Activated naive CD4-positive, alpha-beta T cell treated with anti-CD3 and anti-CD28 coated beads, Interleukin-2, amount 10 ng/mL, durations not matched to agents 7 days and 5 days (primary cell): ENCODE measurements around the gene YLPM1.

Source experiments
- CTCF ChIA-PET: fragments of 350-600 bp; sonication (Branson Sonifier 250); formaldehyde crosslinking; loops from one replicate; lab custom pipeline; 2021; ENCODE audit warnings: antibody characterized with exemption; lab: Charles Lee
- DNase-seq: peaks from one replicate; pipeline ENCODE4 v3.0.0-alpha.2; 2020
- H3K27ac Mint-ChIP-seq: one replicate; pipeline ENCODE4 v1.8.0; 2021; ENCODE audit warnings: mild to moderate bottlenecking, moderate library complexity, mixed read lengths
- H3K27me3 Mint-ChIP-seq: one replicate; pipeline ENCODE4 v1.8.0; 2021; ENCODE audit warnings: mild to moderate bottlenecking, mixed read lengths
- H3K36me3 Mint-ChIP-seq: one replicate; pipeline ENCODE4 v1.8.0; 2021; ENCODE audit warnings: mixed read lengths
- H3K4me1 Mint-ChIP-seq: one replicate; pipeline ENCODE4 v1.8.0; 2021; ENCODE audit warnings: mixed read lengths
- H3K4me3 Mint-ChIP-seq: one replicate; pipeline ENCODE4 v1.8.0; 2021; ENCODE audit warnings: mild to moderate bottlenecking, moderate library complexity, mixed read lengths
- H3K9me3 Mint-ChIP-seq: one replicate; pipeline ENCODE4 v1.8.0; 2021; ENCODE audit warnings: mixed read lengths

Gene YLPM1

DNA sequence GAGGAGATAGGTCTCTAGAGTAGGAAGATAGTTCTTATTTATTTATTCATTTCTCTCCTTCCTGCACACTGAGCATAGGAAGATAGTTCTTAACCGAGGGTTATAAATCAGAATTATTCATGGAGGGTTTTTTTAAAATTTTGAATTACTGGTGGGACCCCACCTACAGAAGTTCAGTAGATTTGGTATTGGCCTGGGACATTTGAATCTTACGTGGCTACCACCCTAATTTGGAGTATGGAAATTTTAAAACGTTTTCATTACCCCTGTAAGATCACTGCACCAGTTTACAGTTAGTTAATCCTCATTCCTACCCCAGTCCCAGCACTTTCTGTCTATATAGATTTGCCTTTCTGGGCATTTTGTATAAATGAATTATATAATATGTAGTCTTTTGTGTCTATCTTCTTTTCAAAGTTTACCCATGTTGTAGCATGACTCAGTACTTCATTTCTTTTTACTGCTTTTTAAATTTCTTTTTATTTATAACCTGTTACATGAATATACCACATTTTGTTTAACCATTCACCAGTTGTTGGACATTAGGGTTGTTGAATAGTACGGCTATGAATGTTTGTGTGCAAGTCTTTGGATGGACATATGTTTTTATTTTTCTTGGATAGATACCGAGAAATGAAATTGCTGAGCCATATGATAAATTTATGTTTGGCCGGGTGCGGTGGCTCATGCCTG lies 44.9 kb downstream of the YLPM1 start:
- no peaks in the 10 kb centered on the region for H3K4me1 Mint-ChIP-seq
- no peak for DNase-seq
- H3K36me3 Mint-ChIP-seq, result peaks cover 46% of the 10 kb centered on the region
- no peak overlapping the region for H3K4me3 Mint-ChIP-seq
- no peak overlapping the region for H3K27ac Mint-ChIP-seq
- no peaks in the 10 kb centered on the region for H3K27me3 Mint-ChIP-seq
- no peaks in the 10 kb centered on the region for H3K9me3 Mint-ChIP-seq
- CTCF ChIA-PET, result no interaction called here

GRCh38 chr14:74816124-74816523 lies 53.0 kb downstream of the YLPM1 start:
- H3K36me3 Mint-ChIP-seq, result peaks cover 72% of the 10 kb centered on the region

DNA sequence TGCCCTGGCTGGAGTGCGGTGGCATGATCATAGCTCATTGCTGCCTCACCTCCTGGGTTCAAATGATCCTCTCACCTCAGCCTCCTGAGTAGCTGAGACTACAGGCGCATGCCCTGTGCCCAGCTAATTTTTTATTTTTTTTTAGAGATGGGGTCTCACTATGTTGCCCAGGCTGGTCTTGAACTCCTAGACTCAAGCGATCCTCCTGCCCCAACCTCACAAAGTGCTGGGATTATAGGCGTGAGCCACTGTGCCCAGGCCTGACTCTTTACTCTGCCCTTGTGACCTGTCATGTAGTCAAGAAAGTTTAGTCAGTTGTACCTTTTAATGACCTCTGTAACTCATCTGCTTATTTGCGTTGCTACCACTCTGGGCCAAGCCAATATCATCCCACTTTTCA lies 57.2 kb downstream of the YLPM1 start:
- no peak overlapping the region for H3K4me3 Mint-ChIP-seq
- H3K36me3 Mint-ChIP-seq, result peaks cover 53% of the 10 kb centered on the region
- DNase-seq, result no peak

More at GRCh38 chr14:74816124-74816523, 53.0 kb downstream of the YLPM1 start:
- H3K4me1 Mint-ChIP-seq, result no peaks in the 10 kb centered on the region
- no peaks in the 10 kb centered on the region for H3K27me3 Mint-ChIP-seq
- H3K9me3 Mint-ChIP-seq, result no peaks in the 10 kb centered on the region
- H3K4me3 Mint-ChIP-seq, result no peak overlapping the region
- H3K27ac Mint-ChIP-seq, result no peak overlapping the region
- no peak for DNase-seq
- CTCF ChIA-PET, result interaction anchor here (1.7 kb wide), 1 partner anchor 207 kb away, joined by 3 read pairs; no protein-coding TSS in a partner anchor

DNA sequence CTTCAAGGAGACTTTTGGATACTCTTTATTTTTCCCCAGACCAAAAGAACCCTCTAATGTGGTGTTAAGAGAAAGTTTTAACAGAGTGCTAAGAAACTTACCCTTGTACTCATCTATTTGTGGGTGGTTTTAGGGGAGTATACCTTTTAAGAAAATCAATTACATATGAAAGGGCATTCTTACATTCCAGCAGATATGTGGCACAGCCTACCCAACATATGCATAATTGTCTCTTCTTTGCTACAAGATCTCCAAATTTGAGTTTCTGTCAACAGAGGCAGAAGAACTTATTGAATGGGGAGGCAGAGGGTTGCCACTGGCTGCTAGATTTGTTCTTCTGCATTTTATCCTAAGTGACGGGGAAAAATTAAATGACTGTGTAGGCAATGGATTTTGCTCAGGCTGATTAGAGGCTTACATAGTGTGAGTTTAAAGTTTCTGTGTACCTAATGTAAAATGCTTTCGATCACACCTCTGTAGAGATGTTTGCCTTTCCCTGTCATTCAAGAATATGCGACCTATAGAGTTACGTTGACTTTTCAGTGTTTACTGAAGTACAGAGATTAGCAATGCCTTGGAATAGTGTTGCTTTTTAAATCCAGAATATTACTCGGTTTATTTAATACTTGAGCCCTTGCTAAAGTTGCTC lies 58.3 kb downstream of the YLPM1 start:
- Mint-ChIP-seq H3K4me3 (no peak overlapping the region), H3K4me1 (peaks cover 2% of the 10 kb centered on the region), H3K27me3 (no peaks in the 10 kb centered on the region), H3K27ac (no peak overlapping the region), H3K36me3 (peaks cover 47% of the 10 kb centered on the region), H3K9me3 (no peaks in the 10 kb centered on the region)
- CTCF ChIA-PET, result no interaction called here
- no peak for DNase-seq

More for the DNA sequence above, 57.2 kb downstream of the YLPM1 start:
- Mint-ChIP-seq H3K27me3 (no peaks in the 10 kb centered on the region), H3K27ac (no peak overlapping the region), H3K4me1 (peaks cover 2% of the 10 kb centered on the region), H3K9me3 (no peaks in the 10 kb centered on the region)
- CTCF ChIA-PET, result no interaction called here

GRCh38 chr14:74824997-74825396 lies 61.9 kb downstream of the YLPM1 start:
- no peak overlapping the region for H3K27ac Mint-ChIP-seq

GRCh38 chr14:74826574-74826973 lies 63.5 kb downstream of the YLPM1 start:
- H3K36me3 Mint-ChIP-seq, result peaks cover 44% of the 10 kb centered on the region
- CTCF ChIA-PET, result no interaction called here

More at GRCh38 chr14:74824997-74825396, 61.9 kb downstream of the YLPM1 start:
- peaks cover 48% of the 10 kb centered on the region for H3K36me3 Mint-ChIP-seq
- CTCF ChIA-PET, result interaction anchor here (0.6 kb wide), 1 partner anchor 217 kb away, joined by 4 read pairs; no protein-coding TSS in a partner anchor
- DNase-seq, result no peak
- H3K4me3 Mint-ChIP-seq, result no peak overlapping the region
- H3K9me3 Mint-ChIP-seq, result no peaks in the 10 kb centered on the region
- H3K27me3 Mint-ChIP-seq, result no peaks in the 10 kb centered on the region
- peaks cover 2% of the 10 kb centered on the region for H3K4me1 Mint-ChIP-seq

DNA sequence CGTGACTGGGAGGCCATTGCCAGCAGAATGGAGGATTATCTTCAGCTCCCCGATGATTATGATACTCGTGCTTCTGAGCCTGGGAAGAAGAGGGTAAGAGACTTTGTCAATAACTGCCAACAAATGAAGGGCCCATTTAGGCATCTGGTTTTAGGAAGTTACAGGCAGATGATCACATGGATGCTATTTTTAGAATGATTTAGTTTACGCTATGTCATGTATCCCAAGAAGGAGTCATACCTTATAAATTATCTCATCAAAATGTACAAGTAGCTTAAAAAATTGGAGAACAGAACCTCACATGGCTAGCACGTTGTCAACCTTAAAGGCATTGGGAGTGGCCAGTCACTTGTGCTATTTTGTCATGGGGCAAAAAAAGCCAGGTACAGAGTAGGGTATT lies 66.1 kb downstream of the YLPM1 start:
- Mint-ChIP-seq H3K36me3 (peaks cover 40% of the 10 kb centered on the region), H3K27me3 (no peaks in the 10 kb centered on the region), H3K9me3 (no peaks in the 10 kb centered on the region), H3K4me1 (peaks cover 2% of the 10 kb centered on the region), H3K4me3 (no peak overlapping the region), H3K27ac (no peak overlapping the region)
- CTCF ChIA-PET, result no interaction called here
- DNase-seq, result no peak

More at GRCh38 chr14:74826574-74826973, 63.5 kb downstream of the YLPM1 start:
- no peaks in the 10 kb centered on the region for H3K9me3 Mint-ChIP-seq
- no peak overlapping the region for H3K4me3 Mint-ChIP-seq
- no peak for DNase-seq
- no peaks in the 10 kb centered on the region for H3K27me3 Mint-ChIP-seq
- H3K27ac Mint-ChIP-seq, result no peak overlapping the region
- peaks cover 2% of the 10 kb centered on the region for H3K4me1 Mint-ChIP-seq

GRCh38 chr14:74832849-74833248 lies 69.7 kb downstream of the YLPM1 start:
- Mint-ChIP-seq H3K27ac (no peak overlapping the region), H3K27me3 (no peaks in the 10 kb centered on the region), H3K36me3 (peaks cover 39% of the 10 kb centered on the region), H3K9me3 (no peaks in the 10 kb centered on the region), H3K4me1 (peaks cover 36% of the 10 kb centered on the region), H3K4me3 (no peak overlapping the region)
- no peak for DNase-seq
- CTCF ChIA-PET, result no interaction called here

DNA sequence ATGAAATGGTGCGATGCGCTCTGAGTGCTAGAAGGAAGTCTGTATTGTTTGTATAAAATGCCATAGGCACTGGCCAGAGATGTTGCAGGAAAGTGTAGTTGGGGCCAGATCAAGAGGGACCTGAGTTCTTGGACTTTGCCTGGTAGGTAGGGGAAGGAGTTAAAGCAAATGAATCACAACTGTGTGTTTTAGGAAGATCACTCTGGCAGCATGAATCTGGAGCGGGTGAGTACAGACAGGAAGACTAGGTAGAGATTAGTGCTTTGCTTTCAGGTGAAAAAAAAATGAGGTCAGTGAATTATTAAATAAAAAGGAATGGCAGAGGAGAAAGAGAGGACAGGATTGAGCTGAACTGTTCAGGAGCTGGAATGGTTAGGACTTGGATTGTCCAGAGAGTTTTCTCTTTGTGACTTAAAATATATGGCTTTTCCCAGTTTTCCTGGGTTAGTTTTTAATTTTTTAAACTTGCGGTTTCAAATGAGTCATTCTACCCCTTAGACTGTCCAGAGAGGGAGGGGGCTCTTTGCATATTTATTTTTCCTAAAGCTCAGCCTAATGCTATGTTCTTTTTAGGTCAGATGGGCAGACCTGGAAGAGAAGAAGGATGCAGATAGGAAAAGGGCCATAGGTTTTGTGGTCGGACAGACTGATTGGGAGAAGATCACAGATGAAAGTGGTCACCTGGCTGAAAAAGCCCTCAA lies 71.7 kb downstream of the YLPM1 start:
- H3K9me3 Mint-ChIP-seq, result no peaks in the 10 kb centered on the region
- DNase-seq, result no peak
- no peak overlapping the region for H3K4me3 Mint-ChIP-seq
- H3K4me1 Mint-ChIP-seq, result peaks cover 53% of the 10 kb centered on the region
- H3K27ac Mint-ChIP-seq, result peak overlapping the region; percentile 43
- H3K36me3 Mint-ChIP-seq, result peaks cover 33% of the 10 kb centered on the region
- no peaks in the 10 kb centered on the region for H3K27me3 Mint-ChIP-seq
- CTCF ChIA-PET, result interaction anchor here (0.6 kb wide), 1 partner anchor 123 kb away, joined by 4 read pairs; no protein-coding TSS in a partner anchor

GRCh38 chr14:74835645-74836250 lies 72.6 kb downstream of the YLPM1 start:
- H3K27me3 Mint-ChIP-seq, result no peaks in the 10 kb centered on the region
- H3K36me3 Mint-ChIP-seq, result peaks cover 31% of the 10 kb centered on the region
- H3K4me3 Mint-ChIP-seq, result no peak overlapping the region
- CTCF ChIA-PET, result interaction anchor here (0.6 to 4.4 kb wide), 5 partner anchors 24 to 280 kb away, joined by 3 to 22 read pairs (median 3); partner anchors contain the start of gene LTBP2
- H3K4me1 Mint-ChIP-seq, result peaks cover 62% of the 10 kb centered on the region
- no peak for DNase-seq
- no peaks in the 10 kb centered on the region for H3K9me3 Mint-ChIP-seq
- H3K27ac Mint-ChIP-seq, result peak overlapping the region; percentile 86

- Mint-ChIP-seq H3K4me1 (peaks cover 69% of the 10 kb centered on the region), H3K9me3 (no peaks in the 10 kb centered on the region), H3K36me3 (peaks cover 32% of the 10 kb centered on the region), H3K27me3 (no peaks in the 10 kb centered on the region), H3K27ac (peak overlapping the region; percentile 85), H3K4me3 (peak overlapping the region; percentile 5)
- CTCF ChIA-PET, result interaction anchor here (0.7 to 4.4 kb wide), 4 partner anchors 23 to 280 kb away, joined by 3 to 22 read pairs (median 3); partner anchors contain the start of gene LTBP2
- DNase-seq, result no peak
Measured at GRCh38 chr14:74836251-74836960, 73.3 kb downstream of the YLPM1 start.

GRCh38 chr14:74838166-74838565 lies 75.0 kb downstream of the YLPM1 start:
- no peak for DNase-seq
- H3K4me3 Mint-ChIP-seq, result peak overlapping the region; percentile 64
- CTCF ChIA-PET, result interaction anchor here (1.4 to 4.4 kb wide), 2 partner anchors 22 to 44 kb away, joined by 4 to 22 read pairs; no protein-coding TSS in a partner anchor
- H3K36me3 Mint-ChIP-seq, result peaks cover 32% of the 10 kb centered on the region
- peaks cover 82% of the 10 kb centered on the region for H3K4me1 Mint-ChIP-seq
- H3K9me3 Mint-ChIP-seq, result no peaks in the 10 kb centered on the region
- H3K27me3 Mint-ChIP-seq, result no peaks in the 10 kb centered on the region
- H3K27ac Mint-ChIP-seq, result peak overlapping the region; percentile 91

DNA sequence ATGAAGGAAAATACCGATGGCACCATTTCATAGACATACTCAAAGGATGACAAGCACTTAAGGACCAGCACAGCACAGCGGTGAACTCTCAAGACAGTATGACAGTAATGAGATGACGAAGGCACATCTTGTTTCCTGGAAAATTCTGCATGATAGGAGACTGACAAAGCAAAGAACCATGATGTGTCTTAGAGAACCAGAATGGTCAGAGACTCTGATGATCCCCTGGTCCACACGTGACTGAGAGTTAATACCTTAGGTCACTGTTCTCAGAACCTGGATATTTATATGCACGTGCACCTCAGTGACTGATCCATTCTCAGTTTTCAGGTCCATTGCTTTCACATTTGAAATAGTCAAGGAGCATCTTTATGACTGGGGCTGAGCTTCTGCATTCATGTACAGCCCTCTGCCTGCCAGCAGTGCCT lies 77.5 kb downstream of the YLPM1 start:
- peaks cover 29% of the 10 kb centered on the region for H3K36me3 Mint-ChIP-seq
- no peak overlapping the region for H3K4me3 Mint-ChIP-seq
- CTCF ChIA-PET, result interaction anchor here (1.6 to 3.0 kb wide), 2 partner anchors 20 to 228 kb away, joined by 3 to 14 read pairs; no protein-coding TSS in a partner anchor
- DNase-seq, result peak; percentile 21
- H3K27me3 Mint-ChIP-seq, result no peaks in the 10 kb centered on the region
- H3K27ac Mint-ChIP-seq, result peak overlapping the region; percentile 84
- H3K9me3 Mint-ChIP-seq, result no peaks in the 10 kb centered on the region
- peaks cover 68% of the 10 kb centered on the region for H3K4me1 Mint-ChIP-seq
